BLaER1 treated with 17β-estradiol and CSF1 and Interleukin-3, amounts not matched to agents 10 nM and 100 nM (cell line): ENCODE data around the gene VIPR2.

Experiments
- H3K27ac ChIP-seq, 11 experiments: shearing (Covaris generic); formaldehyde crosslinking; 2 replicates each; pipeline ENCODE4 v1.8.1; 2022
- H3K27me3 ChIP-seq, 11 experiments: shearing (Covaris generic); formaldehyde crosslinking; 2 replicates each; pipeline ENCODE4 v1.8.1; 2022
- H3K36me3 ChIP-seq, 11 experiments: shearing (Covaris generic); formaldehyde crosslinking; 2 replicates each; pipeline ENCODE4 v1.8.1; 2022
- H3K4me1 ChIP-seq, 10 experiments: shearing (Covaris generic); formaldehyde crosslinking; 2 replicates each; pipeline ENCODE4 v1.8.1; 2022
- H3K4me2 ChIP-seq, 11 experiments: shearing (Covaris generic); formaldehyde crosslinking; 2 replicates each; pipeline ENCODE4 v1.8.1; 2022
- H3K4me3 ChIP-seq, 10 experiments: shearing (Covaris generic); formaldehyde crosslinking; 2 replicates each; pipeline ENCODE4 v1.8.1; 2022
- H3K9ac ChIP-seq, 11 experiments: shearing (Covaris generic); formaldehyde crosslinking; 2 replicates each; pipeline ENCODE4 v1.8.1; 2022
- H3K9me3 ChIP-seq, 11 experiments: shearing (Covaris generic); formaldehyde crosslinking; replicated peaks in 1 of 11; 2 replicates each; pipeline ENCODE4 v1.8.1; 2022
- H4K20me1 ChIP-seq, 11 experiments: shearing (Covaris generic); formaldehyde crosslinking; 2 replicates each; pipeline ENCODE4 v1.8.1; 2022
- Cebpa-rat ChIP-seq, 11 experiments: shearing (Covaris generic); IDR thresholded peaks; 2 replicates each; pipeline ENCODE4 v1.8.1; 2022

Gene VIPR2

DNA sequence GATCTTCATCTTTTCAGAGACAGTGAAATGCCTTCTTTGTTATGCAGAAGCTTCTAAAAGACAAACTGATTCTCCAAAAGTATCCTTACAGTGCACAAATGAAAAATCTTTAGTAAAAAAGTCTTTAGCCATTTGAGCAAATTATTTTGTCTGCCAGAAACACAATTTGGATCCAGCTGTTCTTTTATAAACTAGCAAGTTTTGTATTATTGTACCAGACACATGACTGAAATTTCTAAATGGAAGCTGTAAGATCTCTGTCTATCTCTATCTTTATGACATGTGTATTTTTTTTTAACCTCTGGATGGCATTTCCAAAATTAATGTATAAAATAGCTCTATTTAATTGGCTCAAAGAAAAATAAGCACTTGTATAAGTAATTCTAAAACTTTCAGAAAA is 68.3 kb downstream of the VIPR2 start:
- H3K27ac ChIP-seq: no peak overlapping the region
- H3K4me3 ChIP-seq: no peak overlapping the region
- H3K4me1 ChIP-seq: peaks cover under 1 to 10% (median 2%) of the 10 kb centered on the region in 10 experiments; a peak in 17 of 20 replicates
- H3K9ac ChIP-seq: no peak overlapping the region
- no peaks in the 10 kb centered on the region for H3K36me3 ChIP-seq
- H4K20me1 ChIP-seq: no peaks in the 10 kb centered on the region
- TF ChIP-seq Cebpa-rat (IDR thresholded peaks at IDR 0.05): no peak
- H3K4me2 ChIP-seq: no peak overlapping the region
- no peaks in the 10 kb centered on the region for H3K27me3 ChIP-seq
- no peaks in the 10 kb centered on the region for H3K9me3 ChIP-seq

DNA sequence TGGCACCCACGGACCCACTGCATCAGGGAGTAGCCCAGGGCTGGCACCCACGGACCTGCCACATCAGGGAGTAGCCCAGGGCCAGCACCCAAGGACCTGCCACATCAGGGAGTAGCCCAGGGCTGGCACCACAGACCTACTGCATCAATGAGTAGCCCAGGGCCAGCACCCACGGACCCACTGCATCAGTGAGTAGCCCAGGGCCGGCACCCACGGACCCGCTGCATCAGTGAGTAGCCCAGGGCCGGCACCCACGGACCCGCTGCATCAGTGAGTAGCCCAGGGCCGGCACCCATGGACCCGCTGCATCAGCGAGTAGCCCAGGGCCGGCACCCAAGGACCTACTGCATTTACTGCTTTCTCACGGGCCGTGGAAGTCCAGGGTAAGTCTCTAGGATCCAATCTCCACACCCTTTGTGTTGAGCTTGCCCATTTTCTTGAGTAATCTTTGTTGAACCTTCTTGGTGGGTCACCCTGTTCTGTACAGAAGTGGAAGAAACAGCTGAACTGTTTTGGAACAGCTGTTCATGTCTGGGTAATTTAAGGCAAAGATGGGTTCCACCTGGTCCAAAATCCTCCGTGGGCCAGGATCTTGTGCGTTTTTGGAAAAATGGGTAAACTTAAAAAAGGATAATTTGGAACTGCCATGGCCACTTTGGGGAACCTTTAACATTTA is 69.0 kb downstream of the VIPR2 start:
- Histone ChIP-seq H3K4me1 (peaks cover 7 to 16% (median 8%) of the 10 kb centered on the region in 10 experiments), H3K4me2 (no peak overlapping the region)
- TF ChIP-seq Cebpa-rat (IDR thresholded peaks at IDR 0.05): no peak

DNA sequence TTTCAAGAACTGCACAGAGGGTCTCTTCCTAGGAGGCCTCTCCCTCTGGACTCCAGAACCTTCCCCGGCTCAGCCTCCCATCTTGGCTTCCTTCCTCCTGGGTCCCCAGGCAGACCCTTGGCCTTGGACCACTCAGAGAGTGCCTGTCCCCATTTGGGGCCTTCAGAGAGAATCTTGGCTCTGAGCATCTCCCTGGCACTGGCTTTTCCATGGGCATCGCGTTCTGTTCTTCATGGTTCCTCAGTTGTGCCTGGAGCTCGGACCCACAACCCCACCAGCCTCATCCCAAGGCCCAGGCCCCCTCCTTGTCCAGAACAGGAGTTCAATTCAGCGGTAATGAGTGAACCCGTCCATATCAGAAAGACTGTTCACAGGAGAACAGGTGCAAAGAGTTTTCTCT is 73.4 kb downstream of the VIPR2 start:
- Histone ChIP-seq H4K20me1 (no peaks in the 10 kb centered on the region), H3K9ac (no peak overlapping the region), H3K9me3 (no peaks in the 10 kb centered on the region), H3K27me3 (no peaks in the 10 kb centered on the region), H3K4me3 (no peak overlapping the region), H3K27ac (no peak overlapping the region), H3K36me3 (no peaks in the 10 kb centered on the region), H3K4me1 (peaks cover 17 to 52% (median 41%) of the 10 kb centered on the region in 10 experiments), H3K4me2 (peak overlapping the region; percentile 60 to 82 (median 72))
- TF ChIP-seq Cebpa-rat (IDR thresholded peaks at IDR 0.05): no peak

More for the DNA sequence above, 69.0 kb downstream of the VIPR2 start:
- Histone ChIP-seq H3K27ac (no peak overlapping the region), H3K36me3 (no peaks in the 10 kb centered on the region), H3K4me3 (no peak overlapping the region), H3K9me3 (no peaks in the 10 kb centered on the region), H3K9ac (no peak overlapping the region), H3K27me3 (no peaks in the 10 kb centered on the region), H4K20me1 (no peaks in the 10 kb centered on the region)

DNA sequence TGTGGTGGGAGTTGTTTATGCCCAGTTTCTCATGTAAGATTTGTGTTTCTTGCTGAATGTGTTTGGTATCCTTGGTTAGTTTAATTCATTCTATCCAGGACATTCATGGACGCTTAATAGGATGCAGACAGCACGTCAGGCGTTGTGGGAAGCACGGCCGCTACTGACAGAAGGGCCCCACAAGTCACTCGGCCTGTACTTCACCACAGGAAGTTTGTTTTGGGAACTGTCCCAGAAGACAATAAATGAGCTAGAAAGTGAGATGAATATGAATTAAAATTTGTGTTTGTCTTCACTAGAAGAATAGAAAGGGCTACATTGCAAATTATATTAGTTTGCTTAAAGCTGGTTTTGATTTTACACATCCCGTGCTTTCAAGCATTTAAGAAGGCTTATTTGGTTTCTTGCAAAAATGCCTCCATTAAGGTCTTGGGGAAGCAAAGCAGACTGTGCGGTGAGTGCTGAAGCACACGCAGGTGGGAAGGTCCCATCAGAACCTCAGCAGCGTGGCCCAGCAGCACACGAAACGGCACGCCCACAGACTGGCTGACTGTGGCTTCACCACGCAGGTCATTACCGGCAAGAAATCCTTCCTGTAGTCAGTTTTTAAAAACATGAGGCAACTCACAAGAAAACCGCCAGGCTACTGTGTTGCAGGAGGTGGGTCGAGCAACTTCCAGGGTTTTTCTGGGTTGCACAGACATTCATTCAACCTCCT is 74.1 kb downstream of the VIPR2 start:
- no peaks in the 10 kb centered on the region for H3K36me3 ChIP-seq
- H3K4me3 ChIP-seq: no peak overlapping the region
- peaks cover 17 to 56% (median 41%) of the 10 kb centered on the region in 10 experiments for H3K4me1 ChIP-seq
- no peaks in the 10 kb centered on the region for H3K27me3 ChIP-seq
- H3K27ac ChIP-seq: no peak overlapping the region
- H3K9ac ChIP-seq: peak overlapping the region in 1 of 11 experiments; percentile 30; a peak in 1 of 22 replicates
- no peaks in the 10 kb centered on the region for H3K9me3 ChIP-seq
- TF ChIP-seq Cebpa-rat (IDR thresholded peaks at IDR 0.05): no peak
- peak overlapping the region; percentile 60 to 82 (median 72) for H3K4me2 ChIP-seq
- no peaks in the 10 kb centered on the region for H4K20me1 ChIP-seq

DNA sequence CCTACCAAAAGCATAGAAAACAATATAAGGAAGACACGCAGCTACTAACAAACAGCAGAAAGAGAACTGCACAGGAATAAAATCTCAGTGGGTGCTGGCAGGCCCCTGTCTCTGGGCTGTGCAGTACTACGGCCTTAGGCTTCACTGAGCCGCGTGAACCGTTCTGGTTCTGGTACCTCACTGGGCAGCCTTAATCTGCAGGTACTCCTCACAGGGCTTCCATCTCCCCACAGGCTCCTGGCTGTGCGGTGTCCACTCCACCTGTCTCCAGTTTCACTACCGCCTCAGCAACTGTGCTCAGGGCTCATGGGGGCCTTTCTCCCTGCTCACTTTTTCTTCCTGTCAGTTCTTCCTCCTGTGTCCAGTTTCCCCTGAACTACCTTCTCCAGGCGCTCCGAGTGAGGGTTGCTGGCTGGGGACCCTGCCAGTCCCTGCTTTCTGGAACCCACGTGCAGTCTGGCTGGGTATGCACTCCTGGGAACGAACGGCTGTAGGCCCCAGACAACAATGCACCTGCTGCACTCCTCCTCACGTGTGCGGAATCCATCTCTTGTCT is 75.7 kb downstream of the VIPR2 start:
- Histone ChIP-seq H3K4me1 (peaks cover 17 to 60% (median 41%) of the 10 kb centered on the region in 10 experiments), H3K27me3 (no peaks in the 10 kb centered on the region), H3K27ac (no peak overlapping the region), H3K36me3 (no peaks in the 10 kb centered on the region), H3K9ac (no peak overlapping the region), H4K20me1 (no peaks in the 10 kb centered on the region), H3K4me3 (no peak overlapping the region), H3K4me2 (peak overlapping the region; percentile 34 to 82 (median 69); a peak in 19 of 22 replicates), H3K9me3 (no peaks in the 10 kb centered on the region)
- TF ChIP-seq Cebpa-rat (IDR thresholded peaks at IDR 0.05): no peak

DNA sequence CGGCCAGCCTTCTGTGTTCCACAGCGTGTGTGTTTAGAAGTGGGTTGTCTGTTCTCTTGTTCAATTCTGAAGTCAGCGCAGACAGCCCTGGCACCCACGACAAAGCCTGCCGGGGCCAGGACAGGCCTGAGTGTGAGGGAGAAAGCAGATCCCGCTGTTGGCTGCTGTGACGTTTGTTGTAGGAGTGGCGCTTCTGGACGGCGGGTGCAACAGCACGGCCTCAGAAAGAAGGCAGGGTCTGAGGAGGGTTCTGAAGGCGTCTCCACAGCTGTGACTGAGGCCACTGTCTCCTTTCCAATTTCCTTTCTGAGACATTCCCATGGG is 76.2 kb downstream of the VIPR2 start:
- Histone ChIP-seq H3K27ac (no peak overlapping the region), H3K36me3 (no peaks in the 10 kb centered on the region), H3K9me3 (peaks cover 0 to under 1% (median 0%) of the 10 kb centered on the region in 11 experiments; a peak in 7 of 22 replicates), H3K27me3 (no peaks in the 10 kb centered on the region), H4K20me1 (no peaks in the 10 kb centered on the region), H3K4me1 (peaks cover 17 to 60% (median 41%) of the 10 kb centered on the region in 10 experiments), H3K4me3 (no peak overlapping the region), H3K4me2 (peak overlapping the region; percentile 34 to 82 (median 69)), H3K9ac (no peak overlapping the region; a peak in 1 of 22 replicates)
- TF ChIP-seq Cebpa-rat (IDR thresholded peaks at IDR 0.05): no peak

DNA sequence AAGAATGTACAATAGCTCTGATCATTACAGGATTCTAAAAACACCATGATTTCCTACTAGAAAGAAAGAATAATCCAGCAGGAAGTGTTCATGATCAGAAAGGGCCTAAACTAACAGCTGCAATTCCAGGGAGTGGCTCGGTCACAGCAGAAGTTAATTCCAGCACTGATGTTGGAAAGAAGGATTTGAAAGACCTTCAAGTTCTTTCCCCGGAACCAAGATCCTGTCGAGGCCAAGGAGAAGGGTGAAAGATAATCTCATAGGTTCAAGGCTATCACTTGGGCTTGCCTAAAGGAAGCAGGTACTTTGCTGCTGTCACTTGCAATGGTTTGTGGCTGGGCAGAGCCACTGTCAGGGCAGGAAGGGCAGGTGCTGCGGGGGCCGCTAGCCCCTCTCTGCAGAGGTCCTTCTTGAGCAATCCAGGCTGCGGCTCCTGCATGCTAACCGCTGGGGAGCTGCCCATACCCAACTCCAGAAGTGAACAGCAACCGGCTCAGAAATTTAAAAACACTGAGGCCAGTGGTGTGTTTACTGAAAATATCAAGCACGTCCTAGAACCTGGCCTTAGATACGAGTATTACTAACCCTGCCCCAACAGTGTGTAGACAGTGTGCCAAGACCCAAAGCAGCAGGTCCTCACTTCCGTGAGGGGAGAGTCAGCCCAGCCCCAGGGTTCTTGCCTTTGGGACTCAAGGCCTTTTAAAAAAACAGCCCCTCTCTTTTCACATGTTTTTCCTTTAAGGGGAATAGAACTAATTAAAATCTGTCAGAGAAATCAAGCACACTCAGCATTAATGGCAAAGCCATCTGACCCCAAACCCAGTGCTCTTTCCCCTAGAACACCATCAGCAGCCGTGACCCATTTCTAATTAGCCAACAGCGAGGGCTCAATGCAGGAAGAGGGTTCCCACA is 76.8 kb downstream of the VIPR2 start:
- H3K9ac ChIP-seq: no peak overlapping the region; a peak in 1 of 22 replicates
- H3K4me2 ChIP-seq: peak overlapping the region; percentile 34 to 82 (median 69)
- H3K27me3 ChIP-seq: no peaks in the 10 kb centered on the region
- no peaks in the 10 kb centered on the region for H4K20me1 ChIP-seq
- peaks cover 17 to 60% (median 41%) of the 10 kb centered on the region in 10 experiments for H3K4me1 ChIP-seq
- no peak overlapping the region for H3K27ac ChIP-seq
- TF ChIP-seq Cebpa-rat (IDR thresholded peaks at IDR 0.05): no peak
- peaks cover 5 to 7% (median 6%) of the 10 kb centered on the region in 11 experiments for H3K9me3 ChIP-seq
- no peaks in the 10 kb centered on the region for H3K36me3 ChIP-seq
- H3K4me3 ChIP-seq: no peak overlapping the region

DNA sequence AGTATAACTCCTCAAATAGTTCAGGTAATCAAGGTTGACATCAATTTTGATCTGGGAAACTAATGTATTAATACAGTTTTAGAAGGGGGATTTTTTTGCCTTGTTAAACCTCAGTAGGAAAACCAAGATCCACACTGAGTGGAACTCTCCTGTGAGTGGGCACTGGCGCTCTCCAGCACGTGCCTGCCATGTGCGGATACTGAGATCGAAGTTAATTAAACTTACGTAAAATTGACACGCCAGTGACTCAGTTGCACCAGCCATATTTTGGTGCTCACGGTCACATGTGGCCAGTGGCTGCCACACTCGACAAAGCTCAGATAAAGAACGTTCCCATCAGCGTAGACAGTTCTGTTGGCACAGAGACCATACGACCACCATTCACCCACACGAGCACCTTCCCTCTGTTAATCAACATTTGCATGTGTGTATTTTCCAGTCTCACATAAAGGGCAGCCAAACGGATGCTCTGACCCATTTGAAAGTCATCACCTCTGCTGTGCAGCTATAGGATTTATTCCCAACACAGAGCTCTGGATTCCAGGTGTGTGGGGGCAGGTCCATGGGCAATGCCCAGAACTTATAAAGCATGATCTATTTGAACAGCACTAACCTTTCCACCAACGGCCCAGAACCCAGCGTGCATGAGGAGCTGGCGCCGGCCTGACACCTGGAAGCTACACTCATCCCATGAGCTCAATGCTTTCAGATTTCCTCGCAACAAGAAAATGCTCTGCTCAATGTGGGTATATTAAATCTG is 77.7 kb downstream of the VIPR2 start:
- Histone ChIP-seq H3K4me2 (peak overlapping the region in 3 of 11 experiments; percentile 76 to 82 (median 79); a peak in 2 of 22 replicates), H3K4me3 (no peak overlapping the region), H3K9ac (no peak overlapping the region), H3K4me1 (peaks cover 17 to 54% (median 41%) of the 10 kb centered on the region in 10 experiments), H4K20me1 (no peaks in the 10 kb centered on the region), H3K27me3 (no peaks in the 10 kb centered on the region), H3K9me3 (peaks cover 13 to 15% (median 14%) of the 10 kb centered on the region in 11 experiments), H3K36me3 (no peaks in the 10 kb centered on the region), H3K27ac (no peak overlapping the region)
- TF ChIP-seq Cebpa-rat (IDR thresholded peaks at IDR 0.05): no peak
